Stimulated activated CD8-positive, alpha-beta memory T cell treated with anti-CD3 and anti-CD28 coated beads, Interleukin-12 subunit alpha, Interleukin-12 subunit beta, amount 100 ng/mL, for 1 hour (primary cell): ENCODE measurements around the gene TAS2R40.

Source experiments
- DNase-seq: peaks from one replicate; pipeline ENCODE4 v3.0.0-alpha.2; 2020; ENCODE audit warnings: low read depth

The TAS2R40 gene

DNA sequence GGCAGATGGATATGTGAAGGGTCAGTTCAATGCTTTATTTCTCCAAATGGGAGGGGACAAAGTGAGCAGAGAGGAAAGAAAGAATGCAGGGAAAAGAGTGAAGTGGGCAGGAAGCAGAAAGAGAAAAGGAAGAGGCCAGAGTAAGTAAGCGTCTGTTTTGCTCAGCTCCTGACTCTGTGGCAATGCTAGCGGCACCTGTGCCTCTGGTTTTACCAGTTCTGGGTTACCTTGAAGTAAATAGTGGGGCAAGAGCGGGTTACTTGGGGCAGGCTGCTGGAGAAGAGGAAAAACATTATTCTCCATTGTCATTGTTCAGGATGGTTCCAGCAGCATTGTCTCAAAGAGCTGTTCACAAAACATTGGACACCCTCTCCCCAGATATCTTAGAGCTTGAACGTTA is 1.9 kb downstream of the TAS2R40 start:
- no peak for DNase-seq

DNA sequence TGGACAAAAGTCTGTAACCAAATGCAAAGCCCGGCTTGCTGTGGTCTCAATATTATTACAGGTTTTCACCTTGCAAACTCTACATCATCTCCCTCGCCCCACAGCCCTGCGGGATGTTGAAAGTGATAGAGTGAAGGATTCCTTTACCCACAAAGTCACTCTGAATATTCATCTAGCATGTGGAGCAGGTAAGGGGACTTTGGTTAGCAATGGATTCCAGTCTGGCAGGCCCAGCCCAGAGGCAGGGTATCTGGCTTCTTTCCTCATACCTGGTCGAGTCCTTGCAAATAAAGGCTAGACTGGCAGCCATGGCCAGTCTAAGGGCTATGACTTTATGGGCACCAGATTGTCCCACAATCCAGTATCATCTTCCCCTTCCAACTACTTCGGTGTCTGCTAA is 3.2 kb downstream of the TAS2R40 start:
- no peak for DNase-seq

DNA sequence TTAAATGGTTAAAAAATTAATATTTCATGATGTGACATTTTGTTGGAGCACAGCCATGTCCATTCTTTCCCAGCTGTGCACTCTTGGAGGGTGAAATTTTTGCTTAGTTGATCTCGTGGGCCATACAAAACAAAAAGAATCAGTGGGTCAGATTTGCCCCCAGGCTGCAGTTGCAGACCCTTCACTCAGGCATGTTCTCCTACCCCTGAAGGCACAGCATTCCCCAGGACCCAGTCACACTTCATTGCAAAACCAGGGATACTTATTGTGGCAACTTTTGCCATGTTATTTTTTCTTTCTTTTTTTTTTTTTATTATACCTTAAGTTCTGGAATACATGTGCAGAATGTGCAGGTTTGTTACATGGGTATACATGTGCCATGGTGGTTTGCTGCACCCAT is 6.0 kb downstream of the TAS2R40 start:
- no peak for DNase-seq

DNA sequence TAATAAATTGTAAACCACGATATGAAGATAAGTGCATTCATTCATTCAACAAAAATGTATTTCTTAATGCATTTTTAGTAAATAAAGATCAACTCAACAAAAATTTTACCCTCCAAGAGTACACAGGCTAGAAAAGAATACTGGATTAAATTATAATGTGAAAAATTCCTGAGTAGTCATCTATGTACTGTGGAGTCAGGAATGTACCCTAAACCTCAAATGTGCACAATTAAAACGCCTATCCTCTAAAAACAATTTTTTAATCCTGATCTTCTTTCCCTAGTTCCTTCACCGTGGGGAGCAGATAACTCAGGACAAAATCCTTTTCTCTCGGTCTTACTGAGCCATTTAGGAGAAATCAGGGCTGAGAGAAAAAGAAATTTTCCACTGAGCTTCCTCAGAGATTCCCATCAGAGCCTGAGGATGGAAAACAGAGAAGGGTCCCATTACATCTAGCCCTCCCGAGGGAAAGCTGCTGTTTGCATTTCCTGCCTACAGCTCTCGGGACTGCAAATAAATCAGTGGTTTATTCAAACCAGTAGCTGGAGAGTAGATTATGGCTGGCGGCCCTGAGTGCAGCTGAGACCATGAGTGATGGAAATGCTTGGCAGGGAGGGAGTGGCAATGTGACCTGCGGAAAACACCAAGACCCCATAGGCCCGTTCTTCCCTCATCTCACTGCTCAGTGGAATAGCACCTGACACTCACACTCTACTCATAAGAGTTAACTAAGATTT is 7.4 kb downstream of the TAS2R40 start:
- DNase-seq, result no peak

DNA sequence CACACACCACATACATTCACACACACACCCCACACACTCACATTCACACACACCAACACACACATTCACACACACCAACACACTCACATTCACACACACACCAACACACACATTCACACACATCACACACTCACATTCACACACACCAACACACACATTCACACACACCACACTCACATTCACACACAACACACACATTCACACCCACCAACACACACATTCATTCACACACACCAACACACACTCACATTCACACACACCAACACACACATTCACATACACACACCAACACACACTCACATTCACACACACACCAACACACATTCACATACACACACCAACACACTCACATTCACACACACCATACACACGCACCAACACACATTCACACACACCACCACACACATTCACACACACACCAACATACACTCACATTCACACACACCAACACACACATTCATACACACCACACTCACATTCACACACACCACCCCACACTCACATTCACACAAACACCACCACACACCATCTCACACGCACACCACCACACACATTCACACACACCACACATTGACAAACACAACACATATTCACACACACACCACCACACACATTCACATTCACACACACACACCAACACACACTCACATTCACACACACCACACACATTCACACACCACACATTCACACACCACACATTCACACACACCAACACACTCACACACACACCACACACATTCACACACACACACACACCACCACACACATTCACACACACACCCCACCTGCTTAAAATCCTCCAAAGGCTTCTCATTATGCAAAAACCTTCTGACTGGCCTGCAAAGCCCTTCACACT is 9.0 kb downstream of the TAS2R40 start:
- no peak for DNase-seq

DNA sequence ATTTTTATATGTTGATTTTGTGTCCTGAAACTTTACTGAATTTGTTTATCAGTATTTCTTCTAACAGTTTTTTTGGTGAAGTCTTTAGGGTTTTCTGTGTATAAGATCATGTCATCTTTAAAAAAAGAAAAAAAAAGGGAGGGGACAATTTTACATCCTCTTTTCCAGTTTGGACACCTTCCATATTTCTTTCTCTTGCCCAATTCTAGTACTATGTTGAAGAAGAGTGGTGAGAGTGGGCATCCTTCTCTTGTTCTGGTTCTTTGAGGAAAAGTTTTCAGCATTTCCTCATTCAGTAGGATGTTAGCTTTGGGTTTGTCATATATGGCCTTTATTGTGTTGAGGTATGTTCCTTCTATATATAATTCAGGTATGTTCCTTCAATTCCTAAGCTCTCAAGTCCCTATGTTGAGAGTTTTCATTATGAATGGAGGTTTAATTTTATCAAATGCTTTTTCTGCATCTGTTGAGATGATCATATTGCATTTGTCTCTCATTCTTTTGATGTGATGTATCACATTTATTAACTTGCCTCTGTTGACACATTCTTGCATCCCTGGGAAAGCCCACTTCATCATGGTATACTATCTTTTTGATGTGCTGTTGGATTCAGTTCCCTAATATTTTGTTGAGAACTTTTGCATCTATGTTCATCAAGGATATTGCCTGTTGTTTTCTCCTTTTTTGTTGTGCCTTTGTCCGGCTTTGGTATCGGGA is 12.1 kb downstream of the TAS2R40 start:
- DNase-seq, result no peak

DNA sequence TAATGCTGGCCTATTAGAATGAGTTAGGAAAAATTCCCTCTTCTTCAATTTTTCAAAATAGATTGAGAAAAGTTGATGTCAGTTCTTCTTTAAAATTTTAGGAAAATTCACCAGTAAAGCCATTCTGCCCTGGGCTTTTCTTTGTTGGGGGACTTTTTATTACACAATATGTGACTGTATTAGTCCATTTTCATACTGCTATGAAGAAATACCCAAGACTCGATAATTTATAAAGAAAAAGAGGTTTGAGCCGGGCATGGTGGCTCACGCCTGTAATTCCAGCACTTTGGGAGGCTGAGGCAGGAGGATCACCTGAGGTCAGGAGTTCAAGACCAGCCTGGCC is 12.7 kb downstream of the TAS2R40 start:
- DNase-seq, result no peak

DNA sequence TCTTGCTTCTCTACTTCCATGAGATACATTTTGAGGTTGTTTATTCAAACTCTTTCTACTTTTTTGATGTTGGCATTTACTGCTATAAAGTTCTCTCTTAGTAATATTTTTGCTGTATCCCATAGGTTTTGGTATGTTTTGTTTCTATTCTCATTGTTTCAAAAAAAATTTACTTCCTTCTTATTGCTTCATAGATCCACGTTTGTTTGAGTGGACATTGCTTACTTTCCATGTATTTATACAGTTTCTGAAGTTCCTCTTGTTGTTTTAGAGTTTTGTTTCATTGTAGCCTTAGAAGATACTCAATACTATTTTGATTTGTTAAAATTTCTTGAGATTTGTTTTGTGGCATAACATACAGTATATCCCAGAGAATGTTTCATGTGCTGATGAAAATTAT is 13.7 kb downstream of the TAS2R40 start:
- no peak for DNase-seq

DNA sequence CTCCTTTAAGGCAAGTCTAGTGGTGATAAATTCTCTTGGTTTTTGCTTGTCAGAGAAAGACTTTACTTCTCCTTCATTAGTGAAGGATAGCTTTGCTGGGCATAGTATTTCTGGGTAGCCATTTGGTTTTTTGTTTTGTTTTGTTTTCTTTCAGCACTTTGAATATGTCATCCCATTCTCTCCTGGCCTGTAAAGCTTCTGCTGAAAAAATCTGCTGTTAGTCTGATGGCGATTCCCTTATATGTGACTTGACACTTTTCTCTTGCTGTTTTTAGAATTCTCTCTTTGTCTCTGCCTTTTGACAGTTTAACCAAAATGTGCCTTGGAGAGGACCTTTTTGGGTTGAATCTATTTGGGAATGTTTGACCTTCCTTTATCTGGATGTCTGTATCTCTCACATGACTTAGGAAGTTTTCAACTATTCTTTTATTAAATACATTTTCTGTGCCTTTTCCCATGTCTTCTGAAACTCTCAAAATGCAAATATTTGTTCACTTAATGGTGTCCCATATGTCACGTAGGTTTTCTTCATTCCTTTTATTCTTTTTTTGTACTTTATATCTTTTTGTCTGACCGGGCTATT is 14.7 kb downstream of the TAS2R40 start:
- no peak for DNase-seq

DNA sequence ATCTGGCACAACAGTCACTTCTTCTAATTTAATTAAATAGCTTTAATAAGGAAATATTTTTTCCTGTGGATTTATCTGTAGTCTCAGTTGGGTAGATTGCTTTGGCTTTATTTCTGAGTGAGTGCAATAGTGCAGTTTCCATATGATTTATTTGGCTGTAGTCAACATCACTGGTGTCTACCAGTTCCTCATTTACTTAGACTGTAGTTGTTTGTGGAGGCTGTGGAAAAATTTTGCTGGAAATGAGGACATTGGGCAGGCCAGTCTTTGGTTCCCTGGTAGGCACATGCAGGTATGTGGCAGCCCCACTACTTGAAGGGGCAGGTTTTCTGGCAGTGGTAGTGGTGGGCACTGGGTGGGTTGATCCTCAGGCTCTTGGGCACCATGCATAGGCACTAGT is 15.5 kb downstream of the TAS2R40 start:
- no peak for DNase-seq

DNA sequence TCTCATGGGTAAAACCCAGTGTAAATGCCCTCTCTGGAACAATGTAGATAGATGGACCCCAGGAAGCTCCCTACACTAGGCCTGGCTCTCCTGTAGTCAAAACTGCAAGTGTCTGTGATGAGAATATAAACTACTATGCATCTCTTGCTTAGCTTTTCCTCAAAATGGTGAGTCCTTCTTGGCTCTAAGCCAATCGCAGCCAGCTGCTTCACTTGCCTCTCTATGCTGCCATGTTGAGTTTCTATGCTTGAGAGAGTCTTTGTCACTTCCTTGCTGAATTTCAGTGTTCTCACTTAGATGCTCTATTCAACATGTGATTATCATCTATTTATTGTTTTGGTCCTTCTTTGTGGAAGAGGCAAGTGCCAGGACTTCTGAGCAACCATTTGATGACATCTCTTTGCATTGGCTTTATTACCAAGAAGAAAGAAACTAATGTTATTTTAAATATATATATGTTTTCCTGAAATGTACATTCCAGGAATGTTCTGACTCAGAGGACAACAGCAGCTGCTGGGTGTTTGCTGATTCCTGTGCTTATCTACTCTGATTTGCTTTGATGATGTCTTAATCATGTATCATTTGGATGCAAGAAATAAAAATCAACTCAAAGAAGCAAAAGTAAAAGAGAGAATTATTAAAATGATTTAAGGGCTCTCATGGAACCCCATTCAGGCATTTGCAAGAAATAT is 16.6 kb downstream of the TAS2R40 start:
- no peak for DNase-seq

DNA sequence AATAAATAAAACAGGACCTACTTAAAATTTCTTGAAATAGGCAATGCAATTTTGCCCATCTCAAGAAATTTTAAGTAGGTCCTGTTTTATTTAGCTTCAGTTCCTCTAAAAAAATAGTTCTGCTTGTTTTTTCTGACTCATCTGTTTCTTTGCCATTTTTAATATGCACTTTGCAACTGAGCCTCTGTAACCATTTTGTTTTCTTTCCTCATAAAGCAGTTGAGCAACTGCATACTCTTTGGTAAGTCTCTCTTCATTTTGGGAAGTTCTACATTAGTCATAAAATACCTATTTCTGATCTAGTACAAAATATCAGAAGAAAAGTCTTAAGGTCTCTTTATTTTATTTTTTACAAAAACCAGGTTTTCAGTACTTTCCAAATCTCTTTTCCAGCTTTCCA is 18.0 kb downstream of the TAS2R40 start:
- no peak for DNase-seq

DNA sequence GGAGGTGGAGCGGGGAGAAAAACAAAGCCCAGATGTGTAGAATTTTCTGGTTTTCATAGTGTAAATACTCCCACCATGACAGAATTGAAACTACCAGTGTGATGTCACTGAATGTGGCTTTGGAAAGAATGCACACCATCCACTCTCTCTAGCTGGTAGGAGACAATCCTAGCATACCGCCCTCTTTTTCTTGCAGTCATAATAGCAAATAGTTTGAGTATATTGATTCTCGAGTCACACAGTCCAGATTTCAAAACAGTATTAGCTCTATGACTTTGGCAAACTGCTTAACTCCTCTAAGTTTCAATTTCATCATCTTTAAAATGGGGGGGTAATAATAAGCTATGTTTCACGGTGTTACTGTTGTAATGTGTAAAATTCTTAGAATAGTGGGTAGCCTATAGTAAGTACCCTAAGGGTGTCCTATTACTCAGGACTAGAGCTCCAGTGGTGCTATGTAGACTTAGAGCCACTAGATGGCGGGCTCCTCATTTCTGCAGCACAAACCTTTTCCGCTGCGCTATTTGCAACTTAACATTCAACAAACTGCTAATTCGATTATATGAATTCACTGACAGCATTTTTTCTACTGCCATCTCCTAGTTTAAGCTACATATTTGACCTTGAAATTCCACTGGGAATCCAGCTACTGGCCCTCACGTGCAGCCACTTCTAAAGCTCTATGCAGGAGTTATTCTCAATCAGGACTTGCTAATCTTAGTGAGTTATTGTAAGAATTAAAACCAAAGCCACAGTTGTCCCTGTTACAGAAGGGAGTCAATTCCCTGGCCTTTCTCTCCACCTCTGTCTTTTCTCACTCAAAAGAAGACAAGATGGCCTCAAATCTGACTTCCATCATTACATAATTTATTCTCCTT is 18.7 kb downstream of the TAS2R40 start:
- DNase-seq, result peak; percentile 55

DNA sequence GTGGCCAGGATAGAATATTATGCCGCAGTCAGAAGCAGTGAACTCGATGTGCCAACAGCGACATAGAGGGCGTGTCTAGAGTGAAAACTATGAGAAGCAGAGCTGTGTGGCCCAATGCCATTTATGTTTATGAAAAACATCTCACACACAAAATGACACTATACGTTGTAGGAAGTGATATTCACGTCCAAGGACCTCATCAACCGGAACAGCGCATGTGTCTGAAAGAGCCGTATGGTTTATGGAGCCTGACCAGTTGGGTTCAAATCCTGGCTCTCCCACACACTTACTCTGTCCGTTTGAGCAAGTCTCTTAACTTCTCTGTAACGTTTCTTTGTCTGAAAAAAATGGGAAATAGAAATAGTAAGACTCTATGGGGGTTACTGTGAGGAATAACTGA is 20.5 kb downstream of the TAS2R40 start:
- DNase-seq, result no peak

DNA sequence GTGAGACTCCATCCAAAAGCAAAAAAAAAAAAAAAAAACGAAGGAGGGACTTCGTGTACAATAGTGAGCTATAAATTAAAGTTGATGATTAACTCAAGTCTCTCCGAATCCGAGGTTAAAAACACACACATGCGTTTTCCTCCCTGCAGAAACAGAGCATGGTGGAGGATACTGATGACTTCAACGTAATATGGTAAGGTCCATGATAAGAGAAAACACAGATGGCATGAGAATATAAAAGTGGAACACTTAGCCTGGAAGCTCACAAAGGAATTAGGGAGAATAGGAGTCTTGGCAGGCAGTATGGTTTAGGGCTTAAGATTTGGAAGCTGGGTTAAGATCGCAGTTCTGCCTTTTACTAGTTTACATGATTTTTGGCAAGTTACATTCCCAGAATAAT is 21.3 kb downstream of the TAS2R40 start:
- DNase-seq, result no peak

DNA sequence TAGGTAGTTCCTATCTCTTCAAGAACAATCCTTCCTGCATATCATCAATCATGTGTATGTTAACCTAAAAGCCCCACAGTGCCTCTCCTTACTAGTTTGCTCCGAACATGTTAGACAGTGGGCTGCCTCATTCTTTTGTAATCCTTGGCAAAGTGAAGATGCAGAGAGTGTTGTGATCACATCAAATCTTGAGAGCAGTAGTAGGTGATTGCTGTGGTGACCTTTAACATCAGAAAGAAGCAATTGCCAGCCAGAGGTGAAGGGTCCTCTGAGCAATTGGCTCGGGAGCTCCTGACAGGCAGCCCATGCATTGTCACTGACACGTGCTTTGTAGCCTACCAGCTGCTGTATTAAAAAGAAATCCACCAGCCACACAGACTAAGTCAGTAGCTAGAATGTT is 21.8 kb downstream of the TAS2R40 start:
- DNase-seq, result no peak

DNA sequence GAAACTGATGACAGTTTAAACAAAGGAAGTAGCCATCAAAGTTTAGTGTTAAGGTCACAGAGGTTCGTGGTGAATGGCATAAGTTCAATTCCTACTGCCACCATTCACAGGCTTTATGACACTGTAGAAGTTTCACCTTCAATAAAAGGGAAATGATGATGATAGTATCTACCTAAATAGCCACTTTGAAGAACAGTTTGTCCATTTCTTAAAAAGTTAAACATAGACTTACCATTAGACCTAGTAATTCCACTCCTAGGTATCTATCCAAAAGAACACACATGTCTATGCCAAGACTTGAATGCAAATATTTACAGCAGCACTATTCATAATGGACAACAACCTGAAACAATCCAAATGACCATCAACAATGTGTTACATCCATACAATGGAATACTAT is 22.5 kb downstream of the TAS2R40 start:
- DNase-seq, result no peak

DNA sequence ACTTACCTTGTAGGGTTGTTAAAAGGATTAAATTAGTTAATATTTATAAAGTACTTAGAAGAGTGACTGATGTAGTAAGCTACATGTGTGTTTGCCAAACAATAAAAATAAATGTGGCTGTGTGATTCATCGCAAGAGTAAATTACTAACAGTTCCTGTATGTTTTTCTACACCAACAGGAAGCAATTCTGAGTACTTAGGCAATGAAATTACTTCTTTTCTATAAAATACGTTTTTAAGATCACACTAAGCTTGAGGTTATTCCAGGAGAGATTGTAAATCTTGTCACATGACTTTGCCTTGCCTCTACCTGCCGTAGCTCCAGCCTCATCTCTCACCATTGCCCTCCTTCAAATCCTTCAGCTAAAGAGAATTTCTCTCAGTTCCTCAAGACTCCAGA is 23.3 kb downstream of the TAS2R40 start:
- no peak for DNase-seq

DNA sequence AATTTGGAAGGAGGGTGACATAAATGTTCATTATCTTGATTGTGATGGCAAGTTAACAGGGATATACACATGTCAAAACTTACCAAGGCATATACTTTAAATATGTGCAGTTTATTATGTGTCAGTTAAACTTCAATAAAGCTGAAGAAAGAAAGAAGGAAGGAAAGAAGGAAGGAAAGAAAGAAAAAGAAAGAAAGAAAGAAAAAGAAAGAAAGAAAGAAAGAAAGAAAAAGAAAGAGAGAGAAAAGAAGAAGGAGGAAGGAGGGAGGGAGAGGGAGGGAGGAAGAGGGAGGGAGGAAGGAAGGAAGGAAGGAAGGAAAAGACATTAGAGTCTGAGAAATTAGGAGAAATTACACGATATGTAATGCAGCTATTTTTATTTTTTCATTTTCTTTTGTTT is 25.5 kb downstream of the TAS2R40 start:
- DNase-seq, result no peak

DNA sequence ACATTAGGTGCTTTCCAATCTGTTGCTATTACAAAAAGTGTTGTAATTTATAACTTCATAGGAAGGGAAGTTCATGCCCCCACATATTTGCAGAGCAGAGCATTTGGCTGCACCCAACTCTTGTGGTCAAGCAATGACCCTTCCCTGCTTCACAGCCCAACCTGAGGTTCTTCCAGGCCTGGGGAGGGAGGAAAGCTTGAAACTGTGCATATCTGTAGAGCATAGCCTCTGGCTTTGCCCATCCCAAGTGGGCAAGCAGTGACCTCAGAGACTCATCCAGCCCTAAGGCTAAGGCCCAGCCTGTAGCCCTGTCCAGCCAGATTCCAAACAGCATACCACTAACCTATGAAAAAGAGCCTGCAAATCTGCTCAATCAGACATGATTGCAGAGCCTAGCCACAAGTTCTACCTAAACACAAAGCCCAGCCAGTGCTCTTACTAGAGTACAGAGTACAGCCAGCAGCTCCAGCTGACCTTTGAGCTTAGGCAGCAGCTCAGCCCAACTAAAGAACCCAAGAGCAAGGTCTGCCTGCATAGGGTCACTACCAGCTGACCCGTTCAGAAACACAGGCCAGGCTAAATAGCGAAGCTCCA is 27.0 kb downstream of the TAS2R40 start:
- no peak for DNase-seq

DNA sequence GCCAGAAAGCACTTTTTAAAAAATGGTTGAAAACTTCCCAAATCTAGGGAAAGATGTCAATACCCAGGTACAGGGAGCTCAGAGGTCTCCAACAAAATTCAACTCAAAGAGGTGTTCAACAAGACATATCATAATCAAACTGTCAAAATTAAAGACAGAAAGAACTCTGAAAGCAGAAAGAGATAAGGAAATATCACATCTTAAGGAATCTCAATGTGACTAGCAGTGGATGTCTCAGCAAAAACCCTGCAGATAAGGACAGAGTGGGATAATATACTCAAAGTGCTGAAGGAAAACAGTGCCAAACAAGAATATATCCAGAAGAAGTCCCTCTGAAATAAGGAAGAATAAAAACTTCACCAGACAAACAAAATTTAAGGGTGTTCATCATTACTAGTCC is 28.4 kb downstream of the TAS2R40 start:
- no peak for DNase-seq
